Fibroblast of lung (primary cell): ENCODE data around the gene RNASEH2A. TPM values are rescaled to one million over a fixed set of nuclear protein-coding genes. Genes with fewer than 3 reads are reported as not detected.

Source experiments
- DNase-seq, 2 donors: peaks; one replicate each; pipeline versions ENCODE4 v3.0.0 to v3.0.0-alpha.2; 2010; ENCODE audit warnings: low read depth in 2 of 2
- H2AFZ ChIP-seq: 2 replicates; pipeline ENCODE4 v1.5.1; 2012; ENCODE audit warnings: low read length, control low read depth, inconsistent platforms
- H3K27ac ChIP-seq: 2 replicates; pipeline ENCODE4 v1.5.1; 2011; ENCODE audit warnings: low read length, control low read depth; ENCODE audit not compliant: insufficient read depth
- H3K27me3 ChIP-seq: 2 replicates; pipeline ENCODE4 v1.5.1; 2011; ENCODE audit warnings: mild to moderate bottlenecking, low read length; ENCODE audit not compliant: control insufficient read depth, insufficient read depth
- H3K36me3 ChIP-seq: 2 replicates; pipeline ENCODE4 v1.5.1; 2011; ENCODE audit warnings: low read length; ENCODE audit not compliant: control insufficient read depth, insufficient read depth
- H3K4me1 ChIP-seq: 2 replicates; pipeline ENCODE4 v1.5.1; 2011; ENCODE audit warnings: low read length; ENCODE audit not compliant: control insufficient read depth, insufficient read depth; ENCODE audit errors: extremely low read depth
- H3K4me2 ChIP-seq: 2 replicates; pipeline ENCODE4 v1.5.1; 2011; ENCODE audit warnings: low read length, control low read depth; ENCODE audit not compliant: insufficient read depth; ENCODE audit errors: extremely low read depth
- H3K4me3 ChIP-seq, 4 experiments: fragments of 200-600 bp in 1 of 4; sonication (generic) in 1 of 4; replicated peaks in 1 of 4; 2 replicates each; pipeline ENCODE4 v1.5.1; 2011 to 2016; ENCODE audit warnings: low read length in 4 of 4, low read depth in 3 of 4, mild to moderate bottlenecking in 3 of 4, control low read depth in 2 of 4, inconsistent platforms in 1 of 4, mixed read lengths in 1 of 4; ENCODE audit not compliant: insufficient read depth in 1 of 4; ENCODE audit errors: control extremely low read depth in 1 of 4
- H3K79me2 ChIP-seq: 2 replicates; pipeline ENCODE4 v1.5.1; 2012; ENCODE audit warnings: mild to moderate bottlenecking, low read length, inconsistent platforms; ENCODE audit not compliant: control insufficient read depth, insufficient read depth
- H3K9ac ChIP-seq: 2 replicates; pipeline ENCODE4 v1.5.1; 2011; ENCODE audit warnings: mild to moderate bottlenecking, low read length, control low read depth; ENCODE audit not compliant: insufficient read depth
- H3K9me3 ChIP-seq: 2 replicates; pipeline ENCODE4 v1.5.1; 2012; ENCODE audit warnings: low read depth, low read length; ENCODE audit not compliant: control insufficient read depth, insufficient read depth
- H4K20me1 ChIP-seq: 2 replicates; pipeline ENCODE4 v1.5.1; 2011; ENCODE audit warnings: low read length; ENCODE audit not compliant: control insufficient read depth, insufficient read depth; ENCODE audit errors: extremely low read depth
- EZH2 ChIP-seq: IDR thresholded peaks from 2 replicates; pipeline ENCODE4 v1.5.1; 2012; ENCODE audit warnings: low read length, control low read depth, mild to moderate bottlenecking; ENCODE audit errors: missing control alignments
- polyA plus RNA-seq, 2 donors: library from polyadenylated mRNA; depleted of rRNA in 1 of 2; stranded (reverse) in 1 of 2; unstranded in 1 of 2; fragments of >200 nt; gene quantifications; 2 replicates each; pipeline ENCODE4 v1.2.1, GENCODE V29; 2011 to 2012; ENCODE audit warnings: missing spikeins in 1 of 2
- total RNA-seq: library from RNA; depleted of rRNA; stranded (reverse); fragments of >200 nt; gene quantifications from 2 replicates; pipeline ENCODE4 v1.2.1, GENCODE V29; 2014
- TF ChIP-seq, protein P1 (sequence below), 2 donors: IDR thresholded peaks in 1 of 2; conservative IDR thresholded peaks in 1 of 2; 1 replicate in 1 of 2; 2 replicates in 1 of 2; pipeline ENCODE4 v1.5.1; 2011 to 2012; ENCODE audit warnings: low read length in 2 of 2, control low read depth in 1 of 2, inconsistent platforms in 1 of 2, low read depth in 1 of 2, mild to moderate bottlenecking in 1 of 2

Gene RNASEH2A
- total and polyA plus RNA-seq, 2 donors (not counting 1 experiment from before 2014, with no cell fraction given) = 8.9 to 14.3 TPM

DNA sequence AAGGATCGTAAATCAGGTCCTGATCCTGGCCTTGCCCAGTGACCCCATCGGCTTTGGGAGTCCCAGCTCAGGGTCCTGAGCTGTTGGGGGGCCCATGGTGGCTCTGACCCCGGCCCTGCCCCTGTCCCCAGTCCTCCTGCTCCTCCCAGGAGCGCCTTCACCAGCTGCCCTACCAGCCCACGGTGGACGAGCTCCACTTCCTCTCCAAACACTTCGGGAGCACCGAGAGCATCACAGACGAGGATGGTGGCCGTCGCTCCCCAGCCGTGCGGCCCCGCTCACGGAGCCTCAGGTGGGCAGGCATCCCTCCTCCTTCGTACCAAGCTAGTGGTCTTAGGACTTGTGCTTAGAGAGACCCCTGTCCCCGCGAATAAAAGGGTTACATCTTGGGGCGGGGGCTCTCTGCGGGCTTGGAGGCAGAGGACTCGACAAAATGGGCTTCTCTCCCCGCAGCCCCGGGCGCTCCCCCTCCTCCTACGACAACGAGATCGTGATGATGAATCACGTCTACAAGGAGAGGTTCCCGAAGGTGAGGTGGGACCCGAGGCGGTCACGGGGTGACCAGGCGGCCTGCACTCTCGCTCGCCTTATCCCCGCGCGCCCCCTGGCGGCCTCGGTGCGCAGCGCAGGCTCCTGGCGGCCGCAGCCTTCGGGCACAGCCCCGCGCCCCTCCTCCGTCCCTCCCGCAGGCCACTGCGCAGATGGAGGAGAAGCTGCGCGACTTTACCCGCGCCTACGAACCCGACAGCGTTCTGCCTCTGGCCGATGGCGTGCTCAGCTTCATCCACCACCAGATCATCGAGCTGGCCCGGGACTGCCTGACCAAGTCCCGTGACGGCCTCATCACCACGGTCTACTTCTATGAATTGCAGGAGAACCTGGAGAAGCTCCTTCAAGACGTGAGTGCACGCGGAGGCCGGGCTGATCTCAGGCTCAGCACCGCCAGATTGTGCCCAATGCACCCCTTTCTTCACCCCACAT lies 41.1 kb downstream of the RNASEH2A start:
- Histone ChIP-seq H3K4me1 (peaks cover 3% of the 10 kb centered on the region), H3K4me3 (peak overlapping the region in 3 of 4 experiments; percentile 16 to 43 (median 37)), H3K27me3 (no peaks in the 10 kb centered on the region), H2AFZ (peak overlapping the region; percentile 95), H3K36me3 (no peaks in the 10 kb centered on the region), H3K27ac (no peak overlapping the region), H3K9ac (peak overlapping the region; percentile 42), H3K79me2 (no peaks in the 10 kb centered on the region), H4K20me1 (no peaks in the 10 kb centered on the region), H3K9me3 (no peaks in the 10 kb centered on the region), H3K4me2 (peak overlapping the region; percentile 88)
- TF ChIP-seq, protein P1, sequence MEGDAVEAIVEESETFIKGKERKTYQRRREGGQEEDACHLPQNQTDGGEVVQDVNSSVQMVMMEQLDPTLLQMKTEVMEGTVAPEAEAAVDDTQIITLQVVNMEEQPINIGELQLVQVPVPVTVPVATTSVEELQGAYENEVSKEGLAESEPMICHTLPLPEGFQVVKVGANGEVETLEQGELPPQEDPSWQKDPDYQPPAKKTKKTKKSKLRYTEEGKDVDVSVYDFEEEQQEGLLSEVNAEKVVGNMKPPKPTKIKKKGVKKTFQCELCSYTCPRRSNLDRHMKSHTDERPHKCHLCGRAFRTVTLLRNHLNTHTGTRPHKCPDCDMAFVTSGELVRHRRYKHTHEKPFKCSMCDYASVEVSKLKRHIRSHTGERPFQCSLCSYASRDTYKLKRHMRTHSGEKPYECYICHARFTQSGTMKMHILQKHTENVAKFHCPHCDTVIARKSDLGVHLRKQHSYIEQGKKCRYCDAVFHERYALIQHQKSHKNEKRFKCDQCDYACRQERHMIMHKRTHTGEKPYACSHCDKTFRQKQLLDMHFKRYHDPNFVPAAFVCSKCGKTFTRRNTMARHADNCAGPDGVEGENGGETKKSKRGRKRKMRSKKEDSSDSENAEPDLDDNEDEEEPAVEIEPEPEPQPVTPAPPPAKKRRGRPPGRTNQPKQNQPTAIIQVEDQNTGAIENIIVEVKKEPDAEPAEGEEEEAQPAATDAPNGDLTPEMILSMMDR (conservative IDR thresholded peaks at IDR 0.05 in 1 of 2, IDR thresholded peaks at IDR 0.05 in 1 of 2; ENCODE audit: low read depth in 1 of 2, low read length in 2 of 2) = peak; percentile 68 to 90
- no peak for TF ChIP-seq EZH2
- peak; percentile 66 to 67 for DNase-seq

DNA sequence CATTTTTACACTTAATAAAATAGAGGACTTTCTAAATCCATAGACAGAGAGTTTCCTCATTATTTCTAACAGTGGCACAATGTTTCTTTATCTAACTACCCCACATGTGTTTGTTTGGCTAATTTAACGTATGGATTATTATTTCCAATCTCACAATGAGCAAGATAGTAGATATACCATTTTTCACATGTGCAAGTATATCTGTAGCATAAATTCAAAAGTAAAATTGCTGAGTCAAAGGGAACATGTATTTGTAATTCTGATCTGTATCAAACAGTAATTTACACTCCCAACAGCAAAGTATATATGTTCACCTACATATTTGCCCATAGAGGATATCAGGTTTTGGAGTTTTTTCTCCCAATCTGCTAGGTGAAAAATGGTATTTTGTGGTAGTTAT lies 50.3 kb downstream of the RNASEH2A start:
- Histone ChIP-seq H3K9ac (no peak overlapping the region), H3K79me2 (no peaks in the 10 kb centered on the region), H3K9me3 (no peaks in the 10 kb centered on the region), H3K4me1 (no peaks in the 10 kb centered on the region), H2AFZ (no peak overlapping the region), H3K27ac (no peak overlapping the region), H3K27me3 (no peaks in the 10 kb centered on the region), H3K4me3 (no peak overlapping the region), H3K4me2 (no peak overlapping the region), H4K20me1 (no peaks in the 10 kb centered on the region), H3K36me3 (no peaks in the 10 kb centered on the region)
- TF ChIP-seq, protein P1 (conservative IDR thresholded peaks at IDR 0.05 in 1 of 2, IDR thresholded peaks at IDR 0.05 in 1 of 2; ENCODE audit: low read depth in 1 of 2, low read length in 2 of 2) = no peak
- no peak for TF ChIP-seq EZH2
- DNase-seq = no peak

DNA sequence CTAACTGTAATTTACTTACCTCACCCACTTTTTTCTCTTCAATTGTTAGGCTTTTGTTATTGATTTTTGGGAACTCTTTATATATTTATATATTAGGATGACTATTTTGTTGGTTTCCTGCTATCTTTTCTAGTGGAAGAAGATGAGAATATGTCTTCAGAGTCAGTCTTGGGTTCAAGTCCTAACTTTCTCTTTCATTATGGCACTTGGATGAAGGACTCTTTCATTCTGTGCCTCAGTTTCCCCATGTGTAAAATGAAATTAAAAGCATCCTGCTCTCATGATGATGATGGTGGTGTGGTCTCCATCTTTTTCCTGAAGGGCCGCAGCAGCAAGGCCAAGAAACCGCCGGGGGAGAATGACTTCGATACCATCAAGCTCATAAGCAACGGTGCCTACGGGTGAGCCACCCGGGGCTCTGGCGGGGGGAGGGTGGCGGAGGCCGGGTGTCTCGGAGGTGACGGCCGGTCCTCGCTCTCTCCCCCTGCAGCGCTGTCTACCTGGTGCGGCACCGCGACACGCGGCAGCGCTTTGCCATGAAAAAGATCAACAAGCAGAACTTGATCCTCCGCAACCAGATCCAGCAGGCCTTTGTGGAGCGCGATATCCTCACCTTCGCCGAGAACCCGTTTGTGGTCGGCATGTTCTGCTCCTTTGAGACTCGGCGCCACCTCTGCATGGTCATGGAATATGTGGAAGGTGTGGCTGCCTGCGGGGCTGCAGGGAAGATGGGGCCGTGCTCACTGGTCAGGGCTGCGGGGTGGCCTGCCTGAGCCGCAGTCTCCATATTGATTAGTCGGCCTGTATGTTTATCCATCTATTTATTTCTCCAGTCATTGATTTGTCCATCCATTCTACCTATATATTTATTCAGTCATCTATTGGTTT lies 51.9 kb downstream of the RNASEH2A start:
- DNase-seq = no peak
- Histone ChIP-seq H3K79me2 (no peaks in the 10 kb centered on the region), H3K9me3 (no peaks in the 10 kb centered on the region)

More for the DNA sequence above, 51.9 kb downstream of the RNASEH2A start:
- TF ChIP-seq, protein P1 (conservative IDR thresholded peaks at IDR 0.05 in 1 of 2, IDR thresholded peaks at IDR 0.05 in 1 of 2; ENCODE audit: low read depth in 1 of 2, low read length in 2 of 2) = no peak
- TF ChIP-seq EZH2 = no peak
- H4K20me1 ChIP-seq = no peaks in the 10 kb centered on the region
- H3K9ac ChIP-seq = no peak overlapping the region
- H3K4me3 ChIP-seq = no peak overlapping the region
- no peaks in the 10 kb centered on the region for H3K4me1 ChIP-seq
- no peak overlapping the region for H3K27ac ChIP-seq
- no peaks in the 10 kb centered on the region for H3K27me3 ChIP-seq
- H2AFZ ChIP-seq = no peak overlapping the region
- H3K36me3 ChIP-seq = no peaks in the 10 kb centered on the region
- H3K4me2 ChIP-seq = no peak overlapping the region
